Activated T-cell treated with anti-CD3 and anti-CD28 coated beads for 24 hours (primary cell): Measurements from ENCODE around the gene MAPK10.
"Not testable (repeated sequence)": the region's sequence is repeated elsewhere in the genome, so short reads cannot be mapped to it uniquely, and the experiment has no call there.

Experiments used
- DNase-seq: peaks from one replicate; pipeline ENCODE4 v3.0.0-alpha.2; 2020; ENCODE audit warnings: low read depth

The MAPK10 gene

GRCh38 chr4:86338521-86338920 is 21.3 kb downstream of the MAPK10 start:
- no peak for DNase-seq

GRCh38 chr4:86334020-86334750 is 25.7 kb downstream of the MAPK10 start:
- no peak for DNase-seq

DNA sequence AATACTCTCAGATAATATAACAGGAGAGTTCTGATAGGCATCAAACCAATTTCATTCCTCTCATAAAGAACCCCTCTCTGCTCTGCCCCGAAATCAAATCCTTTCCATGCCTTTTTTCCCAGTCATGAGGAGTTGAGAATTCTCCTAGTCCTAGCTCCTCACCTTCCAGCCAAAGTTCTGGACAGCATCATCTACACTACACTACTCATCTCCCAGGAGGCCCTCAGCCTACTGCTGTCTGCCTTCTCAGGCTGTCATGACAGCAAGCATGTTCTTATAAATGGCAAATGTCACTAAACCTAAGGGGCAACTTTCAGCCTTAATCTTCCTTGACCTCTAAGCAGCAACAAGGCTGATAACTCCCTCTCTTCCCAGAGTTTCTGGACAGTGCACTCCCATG is 26.6 kb downstream of the MAPK10 start:
- DNase-seq: no peak

DNA sequence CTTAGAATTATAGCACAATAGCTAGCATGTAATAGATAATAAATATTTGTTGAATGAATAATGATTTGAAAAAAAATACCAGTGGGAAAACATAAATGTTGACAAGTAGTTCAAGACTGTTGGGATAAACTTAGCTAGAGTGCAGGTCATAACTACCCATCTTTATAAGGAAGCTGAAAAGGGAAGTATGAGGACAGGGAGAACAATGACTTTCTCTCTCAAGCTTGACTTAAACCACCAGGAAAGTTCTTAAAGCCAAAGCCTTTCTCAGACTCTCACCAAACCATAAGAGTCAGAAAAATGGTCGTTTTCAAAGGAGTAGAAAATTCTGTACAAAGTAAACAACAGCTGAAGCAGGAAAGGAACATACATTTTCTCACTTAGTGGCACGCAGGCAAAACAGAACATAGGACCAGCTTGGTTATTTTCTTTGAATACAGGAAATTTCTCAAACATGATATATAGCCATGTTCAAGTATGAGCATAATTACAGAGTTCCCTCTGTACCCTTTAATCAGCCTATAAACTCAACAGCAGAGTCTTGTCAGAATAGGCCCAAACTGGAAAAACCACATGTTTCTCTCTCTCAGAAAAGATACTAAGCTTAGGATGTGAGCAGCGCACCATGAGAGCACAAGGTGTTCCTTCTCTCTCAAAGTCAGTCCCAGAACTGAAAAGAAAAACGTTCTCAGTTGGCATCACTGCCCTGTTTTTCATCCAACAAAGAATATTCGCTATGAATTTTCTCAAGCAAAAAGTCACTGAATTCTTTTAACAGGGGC is 28.7 kb downstream of the MAPK10 start:
- DNase-seq: no peak

DNA sequence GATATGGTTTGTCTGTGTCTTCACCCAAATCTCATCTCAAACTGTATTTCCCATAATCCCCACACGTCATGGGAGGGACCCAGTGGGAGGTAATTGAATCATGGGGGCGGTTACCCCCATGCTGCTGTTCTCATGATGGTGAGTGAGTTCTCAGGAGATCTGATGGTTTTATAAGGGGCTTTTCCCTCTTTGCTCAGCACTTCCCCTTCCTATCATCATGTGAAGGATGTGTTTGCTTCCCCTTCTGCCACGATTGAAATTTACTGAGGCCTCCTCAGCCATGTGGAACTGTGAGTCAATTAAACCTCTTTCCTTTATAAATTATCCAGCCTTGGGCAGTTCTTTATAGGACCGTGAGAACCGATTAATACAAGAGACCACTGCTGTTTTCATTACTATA is 29.4 kb downstream of the MAPK10 start:
- DNase-seq: not testable (repeated sequence)

GRCh38 chr4:86329431-86329830 is 30.4 kb downstream of the MAPK10 start:
- DNase-seq: no peak

DNA sequence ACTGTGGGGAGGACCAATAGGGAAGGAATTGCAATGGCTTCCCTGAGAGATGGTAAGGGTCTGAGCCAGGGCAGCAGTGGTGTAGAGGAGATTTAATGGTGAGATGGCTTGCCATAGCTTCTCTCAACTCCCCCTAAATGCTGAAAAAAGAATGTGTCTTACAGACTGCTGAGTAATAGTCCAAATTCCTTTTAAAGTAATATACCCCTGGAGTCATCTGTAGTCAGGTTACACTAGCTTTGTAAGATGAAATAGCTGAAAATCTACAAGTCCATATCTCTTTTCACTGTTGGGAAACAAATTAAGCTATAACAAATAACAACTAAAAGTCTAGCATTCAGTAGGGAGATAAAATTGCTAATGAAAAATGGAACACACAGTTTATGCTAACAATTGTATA is 33.5 kb downstream of the MAPK10 start:
- DNase-seq: no peak

DNA sequence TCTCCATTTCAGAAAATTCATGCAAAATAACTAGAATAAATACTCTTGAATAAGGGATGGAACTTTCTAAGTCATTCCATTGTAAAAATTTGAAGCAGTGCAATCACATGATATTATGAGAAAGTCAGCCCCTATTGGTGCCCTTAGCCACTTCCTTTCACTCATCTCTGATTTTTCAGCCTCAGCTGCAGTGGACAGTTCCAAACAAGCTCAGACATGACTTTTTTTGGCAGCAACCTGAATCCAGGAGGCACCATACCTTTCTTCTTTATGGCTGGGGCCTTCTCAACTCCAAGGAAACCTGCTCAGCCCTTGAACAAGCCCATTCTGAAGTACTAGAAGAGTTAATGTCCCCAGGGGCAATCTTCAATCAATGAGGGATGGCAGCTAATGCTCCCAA is 40.5 kb downstream of the MAPK10 start:
- no peak for DNase-seq

DNA sequence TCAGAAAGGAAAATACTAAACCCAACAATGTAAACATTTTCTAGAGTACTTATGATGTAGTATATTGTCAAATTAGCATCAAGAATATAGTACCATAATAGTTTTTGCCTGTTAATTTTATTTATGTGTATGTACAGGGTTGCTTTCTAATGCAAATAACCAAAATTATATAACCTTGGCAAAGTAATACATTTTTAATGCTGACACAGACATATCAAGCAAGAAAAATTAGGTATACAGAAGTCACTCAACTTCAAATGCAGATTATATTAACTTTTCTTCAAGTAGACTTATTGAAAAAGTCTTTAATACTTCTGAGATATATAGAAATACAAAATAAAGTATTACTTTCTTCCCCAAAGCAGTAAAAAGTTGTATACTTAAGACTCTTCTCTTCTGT is 44.3 kb downstream of the MAPK10 start:
- DNase-seq: no peak

- no peak for DNase-seq
Measured at GRCh38 chr4:86313656-86314055, 46.2 kb downstream of the MAPK10 start.

DNA sequence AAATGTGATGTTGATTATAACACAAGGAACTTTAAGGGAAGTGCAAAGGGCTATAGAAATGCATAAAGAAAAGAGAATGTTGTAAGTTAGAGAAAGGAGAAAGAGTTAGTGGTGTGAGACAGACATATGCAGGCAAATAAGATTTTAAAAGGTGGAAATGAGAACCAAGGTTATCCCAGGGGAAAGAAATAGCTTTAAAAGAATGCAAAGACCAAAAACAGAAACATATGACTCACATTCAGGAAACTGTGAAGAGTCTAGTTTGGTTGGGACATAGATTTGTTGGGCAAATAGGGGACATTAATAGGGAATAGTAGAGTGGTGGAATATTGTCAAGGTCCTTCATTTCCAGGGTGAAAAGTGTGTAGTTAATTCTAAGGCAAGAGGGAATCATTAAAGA is 52.4 kb downstream of the MAPK10 start:
- no peak for DNase-seq

- DNase-seq: no peak
Measured at GRCh38 chr4:86306816-86307215, 53.0 kb downstream of the MAPK10 start.

DNA sequence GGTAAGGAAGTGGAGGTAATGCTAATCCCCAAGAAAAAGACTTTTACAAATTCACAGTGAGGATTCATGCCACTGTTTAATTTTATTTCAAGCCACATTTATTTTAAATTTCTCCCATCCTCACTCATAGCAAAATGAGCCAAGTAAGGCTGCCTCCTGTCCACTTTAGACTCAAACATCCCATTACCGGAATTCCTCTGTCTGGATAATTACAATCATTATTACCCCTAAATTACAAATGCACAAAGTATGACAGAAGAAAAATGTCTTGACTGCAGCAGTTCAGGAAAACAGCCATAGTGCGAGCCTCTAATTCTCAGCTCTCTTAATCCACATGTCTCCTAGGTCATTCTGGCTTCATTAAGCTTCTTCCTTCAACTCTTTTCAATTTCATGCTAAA is 57.0 kb downstream of the MAPK10 start:
- no peak for DNase-seq

DNA sequence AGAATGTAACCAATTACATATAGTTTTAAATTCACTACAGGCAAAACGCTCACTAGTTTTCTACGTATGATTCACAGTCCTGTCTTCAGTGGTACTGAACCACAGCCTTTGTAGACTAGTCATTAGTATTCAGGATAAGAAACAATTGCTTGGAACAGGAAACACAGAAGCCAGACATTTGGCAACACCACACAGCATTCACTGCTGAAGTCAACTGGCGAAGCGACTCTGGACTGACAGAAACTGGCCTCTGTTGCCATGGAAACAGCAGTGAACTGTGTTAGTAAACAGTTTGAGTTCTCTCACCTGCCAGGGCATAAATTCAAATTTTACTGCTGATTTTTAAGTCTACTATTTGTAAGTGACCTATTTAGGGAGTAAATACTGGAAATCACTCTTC is 57.6 kb downstream of the MAPK10 start:
- DNase-seq: no peak

GRCh38 chr4:86300516-86300915 is 59.3 kb downstream of the MAPK10 start:
- no peak for DNase-seq

GRCh38 chr4:86296865-86297264 is 63.0 kb downstream of the MAPK10 start:
- no peak for DNase-seq

GRCh38 chr4:86294883-86295282 is 65.0 kb downstream of the MAPK10 start:
- no peak for DNase-seq

DNA sequence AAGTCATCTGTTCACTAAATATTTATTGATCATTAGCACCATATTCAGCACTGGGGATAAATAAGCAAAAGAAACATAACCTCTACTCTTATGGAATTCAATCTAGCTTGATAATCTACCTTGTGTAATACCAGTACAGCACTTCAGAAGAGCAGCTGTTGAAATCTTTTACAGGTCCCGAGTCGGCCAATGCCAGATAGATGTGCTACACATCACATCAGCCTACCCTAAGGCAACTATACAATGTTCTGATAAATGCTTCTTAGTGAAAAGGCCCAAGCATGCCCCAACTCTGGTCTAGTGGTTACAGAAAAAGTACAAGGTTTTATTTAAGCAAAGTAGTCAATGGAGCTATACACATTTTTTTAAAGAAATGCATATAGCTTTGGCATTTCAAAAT is 68.7 kb downstream of the MAPK10 start:
- no peak for DNase-seq

GRCh38 chr4:86286726-86287125 is 73.1 kb downstream of the MAPK10 start:
- no peak for DNase-seq

DNA sequence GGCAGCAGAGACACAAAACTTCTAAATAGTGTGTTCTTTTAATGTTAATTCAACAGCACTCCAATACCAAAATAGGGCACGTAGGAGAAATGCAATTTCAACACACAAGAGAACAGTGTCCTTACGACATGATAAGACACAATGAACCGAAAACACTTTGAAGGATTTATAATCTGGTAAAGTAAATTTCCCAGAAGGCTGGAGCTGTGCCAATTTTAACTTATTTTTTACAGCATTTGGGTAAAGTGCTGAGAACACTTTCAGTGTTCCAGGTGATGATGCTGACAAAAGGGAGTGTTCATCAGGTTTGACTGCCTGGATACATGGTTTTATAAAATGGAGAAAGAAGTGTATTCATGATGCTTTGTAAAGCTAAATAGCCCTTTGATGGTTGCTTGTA is 76.5 kb downstream of the MAPK10 start:
- DNase-seq: no peak

GRCh38 chr4:86280246-86280645 is 79.6 kb downstream of the MAPK10 start:
- no peak for DNase-seq

DNA sequence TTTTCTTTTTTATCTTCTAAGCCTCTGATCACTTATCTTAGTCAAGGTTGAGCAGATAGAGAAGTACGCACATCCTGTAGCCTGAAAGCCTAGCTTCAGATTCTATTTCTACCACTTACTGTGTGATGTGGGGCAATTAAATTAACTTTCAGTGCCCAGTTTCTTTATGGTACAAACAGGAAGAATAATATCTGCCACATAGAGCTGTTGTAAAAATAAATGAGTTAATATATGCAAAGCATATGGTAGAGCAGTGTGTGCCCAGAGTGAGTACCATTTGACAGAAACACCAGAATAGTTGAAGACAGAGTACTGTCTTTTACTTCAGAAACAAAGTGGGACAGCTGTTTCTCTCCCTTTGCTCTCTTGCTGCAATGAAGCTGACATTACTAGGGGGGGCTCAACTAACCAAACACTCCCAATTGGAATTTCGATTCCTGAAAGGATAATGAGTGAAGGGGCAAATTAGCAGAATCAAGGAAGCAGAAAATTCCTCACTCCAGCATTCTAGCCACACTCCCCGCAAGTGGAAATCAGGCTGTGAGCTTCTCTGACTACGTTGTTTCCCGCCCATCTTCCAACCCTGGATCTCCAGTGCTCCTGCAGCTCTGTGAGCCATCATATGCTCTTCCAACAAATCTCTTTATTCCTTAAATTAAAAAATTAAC is 80.4 kb downstream of the MAPK10 start:
- no peak for DNase-seq

GRCh38 chr4:86278126-86278525 is 81.7 kb downstream of the MAPK10 start:
- DNase-seq: no peak
